Liver (tissue), 9 donors: Measurements from ENCODE around the gene TIMP3. TPM values are rescaled to one million over a fixed set of nuclear protein-coding genes. Genes with fewer than 3 reads are reported as not detected.

ENCODE experiments used
- DNase-seq: peaks from one replicate; pipeline ENCODE4 v3.0.0-alpha.2; 2017; ENCODE audit warnings: low spot score
- H3K27ac ChIP-seq, 2 donors: one replicate each; pipeline ENCODE4 v1.7.0; 2013; ENCODE audit warnings: inconsistent platforms in 2 of 2, low read length in 2 of 2, control low read depth in 1 of 2, low read depth in 1 of 2, mild to moderate bottlenecking in 1 of 2
- H3K27me3 ChIP-seq, 4 donors: one replicate each; pipeline versions ENCODE4 v1.6.1 to v1.7.0; 2013; ENCODE audit warnings: low read length in 3 of 4, inconsistent platforms in 1 of 4, mild to moderate bottlenecking in 1 of 4, moderate library complexity in 1 of 4; ENCODE audit not compliant: control insufficient read depth in 4 of 4, insufficient read depth in 4 of 4
- H3K36me3 ChIP-seq, 4 donors: one replicate each; pipeline versions ENCODE4 v1.6.1 to v1.7.0; 2013; ENCODE audit warnings: low read length in 3 of 4, mild to moderate bottlenecking in 3 of 4, low read depth in 1 of 4, moderate library complexity in 1 of 4; ENCODE audit not compliant: control insufficient read depth in 4 of 4, insufficient read depth in 3 of 4
- H3K4me1 ChIP-seq, 4 donors: one replicate each; pipeline versions ENCODE4 v1.6.1 to v1.7.0; 2013; ENCODE audit warnings: low read length in 3 of 4, mild to moderate bottlenecking in 3 of 4, moderate library complexity in 1 of 4; ENCODE audit not compliant: control insufficient read depth in 4 of 4, insufficient read depth in 4 of 4
- H3K4me3 ChIP-seq, 3 donors: one replicate each; pipeline versions ENCODE4 v1.6.1 to v1.7.0; 2013; ENCODE audit warnings: low read length in 3 of 3, control low read depth in 1 of 3, low read depth in 1 of 3, mild to moderate bottlenecking in 1 of 3
- H3K9ac ChIP-seq, 2 donors: one replicate each; pipeline ENCODE4 v1.7.0; 2013; ENCODE audit warnings: low read length in 2 of 2, mild to moderate bottlenecking in 2 of 2, moderate library complexity in 2 of 2, control low read depth in 1 of 2, low read depth in 1 of 2
- H3K9me3 ChIP-seq, 4 donors: one replicate each; pipeline versions ENCODE4 v1.6.1 to v1.7.0; 2013; ENCODE audit warnings: low read length in 3 of 4; ENCODE audit not compliant: control insufficient read depth in 4 of 4
- EGR1 ChIP-seq, 2 donors: IDR thresholded peaks; 2 replicates each; pipeline ENCODE4 v1.6.1; 2016 to 2018; ENCODE audit warnings: antibody characterized with exemption in 2 of 2, low read depth in 2 of 2
- FOXA2 ChIP-seq: IDR thresholded peaks from 2 replicates; pipeline ENCODE4 v1.6.1; 2016; ENCODE audit warnings: antibody characterized with exemption
- GABPA ChIP-seq, 2 donors: IDR thresholded peaks in 1 of 2; conservative IDR thresholded peaks in 1 of 2; 2 replicates each; pipeline ENCODE4 v1.6.1; 2016; ENCODE audit warnings: antibody characterized with exemption in 2 of 2, mild to moderate bottlenecking in 1 of 2, moderate library complexity in 1 of 2
- HNF4A ChIP-seq, 2 donors: conservative IDR thresholded peaks; 2 replicates each; pipeline ENCODE4 v1.6.1; 2016; ENCODE audit warnings: antibody characterized with exemption in 2 of 2, mild to moderate bottlenecking in 2 of 2
- HNF4G ChIP-seq: IDR thresholded peaks from 2 replicates; pipeline ENCODE4 v1.6.1; 2016; ENCODE audit warnings: antibody characterized with exemption
- JUND ChIP-seq, 2 donors: IDR thresholded peaks; 2 replicates each; pipeline ENCODE4 v1.6.1; 2016; ENCODE audit warnings: antibody characterized with exemption in 2 of 2
- NR2F2 ChIP-seq: IDR thresholded peaks from 2 replicates; pipeline ENCODE4 v1.6.1; 2016; ENCODE audit warnings: antibody characterized with exemption
- RAD21 ChIP-seq, 2 donors: IDR thresholded peaks; 2 replicates each; pipeline ENCODE4 v1.6.1; 2016; ENCODE audit warnings: antibody characterized with exemption in 2 of 2, mild to moderate bottlenecking in 2 of 2
- RXRA ChIP-seq, 2 donors: IDR thresholded peaks; 2 replicates each; pipeline ENCODE4 v1.6.1; 2017 to 2018; ENCODE audit warnings: antibody characterized with exemption in 2 of 2, mild to moderate bottlenecking in 1 of 2
- SP1 ChIP-seq: IDR thresholded peaks from 2 replicates; pipeline ENCODE4 v1.6.1; 2018; ENCODE audit warnings: antibody characterized with exemption, mild to moderate bottlenecking
- TAF1 ChIP-seq: conservative IDR thresholded peaks from 2 replicates; pipeline ENCODE4 v1.6.1; 2016; ENCODE audit warnings: antibody characterized with exemption, mild to moderate bottlenecking
- YY1 ChIP-seq: IDR thresholded peaks from 2 replicates; pipeline ENCODE4 v1.6.1; 2016; ENCODE audit warnings: antibody characterized with exemption, mild to moderate bottlenecking
- WGBS: extraction: QIAGEN DNeasy Blood & Tissue Kit; methylation state at CpG from one replicate; pipeline ENCODE4 v1.1.7; 2013; 5-methylcytosine and 5-hydroxymethylcytosine counted together
- polyA plus RNA-seq, 2 donors: library from polyadenylated mRNA; stranded (reverse) in 1 of 2; unstranded in 1 of 2; fragments of 200-250 nt in 1 of 2; fragments of >200 nt in 1 of 2; fragmentation: Nextera tagmentation in 1 of 2; extraction: Ambion mirVana in 1 of 2; gene quantifications; one replicate each; pipeline versions ENCODE4 v1.2.1 to v1.2.3, GENCODE V29; 2013 to 2015
- total RNA-seq, 2 donors: library from RNA; depleted of rRNA; stranded (reverse); fragments of >200 nt; gene quantifications; one replicate each; pipeline ENCODE4 v1.2.3, GENCODE V29; 2014
- TF ChIP-seq, protein P1 (sequence below): fragments of 150-350 bp; IDR thresholded peaks from 2 replicates; pipeline ENCODE4 v1.5.1; 2017; ENCODE audit warnings: improper control_type of control experiment, low read depth, low read length; ENCODE audit not compliant: missing input control
- TF ChIP-seq, protein P2 (sequence below): IDR thresholded peaks from 2 replicates; pipeline ENCODE4 v1.6.1; 2016; ENCODE audit warnings: antibody characterized with exemption
- TF ChIP-seq, protein P3 (sequence below): IDR thresholded peaks from 2 replicates; pipeline ENCODE4 v1.6.1; 2016; ENCODE audit warnings: antibody characterized with exemption
- TF ChIP-seq, protein P4 (sequence below): IDR thresholded peaks from 2 replicates; pipeline ENCODE4 v1.6.1; 2016; ENCODE audit warnings: antibody characterized with exemption, mild to moderate bottlenecking
- TF ChIP-seq, protein P5 (sequence below): IDR thresholded peaks from 2 replicates; pipeline ENCODE4 v1.6.1; 2016; ENCODE audit warnings: antibody characterized with exemption
- donor health status: healthy.
- donor health status: healthy.
- donor health status: healthy.
- donor health status: healthy.
- donor health status: healthy.

The TIMP3 gene
- total and polyA plus RNA-seq, 4 donors, result 28.0 to 44.0 (median 31.2) TPM

DNA sequence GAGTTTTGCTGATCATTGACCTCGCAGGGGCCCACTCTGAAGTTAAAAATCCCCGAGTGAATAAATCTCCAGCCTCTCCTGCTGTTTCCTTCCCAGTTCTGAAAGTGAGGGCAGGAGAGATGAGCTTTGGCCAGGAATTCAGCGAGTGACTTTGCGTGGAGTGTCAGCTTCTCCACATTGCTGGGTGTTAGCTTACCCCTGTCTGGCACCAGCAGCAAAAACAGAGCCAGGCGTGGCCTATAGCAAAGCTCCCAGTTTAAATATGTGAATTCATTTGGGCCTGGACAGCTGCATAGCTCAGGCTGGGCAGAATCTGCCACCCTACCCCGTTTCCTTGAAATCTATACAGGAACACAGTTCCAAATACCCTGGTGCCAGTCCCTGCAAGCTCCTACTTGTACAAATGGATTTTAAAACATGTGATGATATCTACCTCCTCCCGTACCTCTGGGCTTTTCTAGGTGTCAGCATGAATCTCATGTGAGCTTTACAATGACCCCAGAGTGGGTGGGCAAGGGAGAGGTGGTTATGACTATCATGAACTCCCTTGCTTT, 25.6 kb downstream of the TIMP3 start (continued):
- TF ChIP-seq, protein P1, sequence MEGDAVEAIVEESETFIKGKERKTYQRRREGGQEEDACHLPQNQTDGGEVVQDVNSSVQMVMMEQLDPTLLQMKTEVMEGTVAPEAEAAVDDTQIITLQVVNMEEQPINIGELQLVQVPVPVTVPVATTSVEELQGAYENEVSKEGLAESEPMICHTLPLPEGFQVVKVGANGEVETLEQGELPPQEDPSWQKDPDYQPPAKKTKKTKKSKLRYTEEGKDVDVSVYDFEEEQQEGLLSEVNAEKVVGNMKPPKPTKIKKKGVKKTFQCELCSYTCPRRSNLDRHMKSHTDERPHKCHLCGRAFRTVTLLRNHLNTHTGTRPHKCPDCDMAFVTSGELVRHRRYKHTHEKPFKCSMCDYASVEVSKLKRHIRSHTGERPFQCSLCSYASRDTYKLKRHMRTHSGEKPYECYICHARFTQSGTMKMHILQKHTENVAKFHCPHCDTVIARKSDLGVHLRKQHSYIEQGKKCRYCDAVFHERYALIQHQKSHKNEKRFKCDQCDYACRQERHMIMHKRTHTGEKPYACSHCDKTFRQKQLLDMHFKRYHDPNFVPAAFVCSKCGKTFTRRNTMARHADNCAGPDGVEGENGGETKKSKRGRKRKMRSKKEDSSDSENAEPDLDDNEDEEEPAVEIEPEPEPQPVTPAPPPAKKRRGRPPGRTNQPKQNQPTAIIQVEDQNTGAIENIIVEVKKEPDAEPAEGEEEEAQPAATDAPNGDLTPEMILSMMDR, result no peak
- no peak for TF ChIP-seq HNF4G
- no peak for TF ChIP-seq EGR1 (IDR thresholded peaks at IDR 0.05; ENCODE audit: low read depth in 2 of 2)
- TF ChIP-seq RXRA (IDR thresholded peaks at IDR 0.05), result no peak
- no peak for TF ChIP-seq TAF1

DNA sequence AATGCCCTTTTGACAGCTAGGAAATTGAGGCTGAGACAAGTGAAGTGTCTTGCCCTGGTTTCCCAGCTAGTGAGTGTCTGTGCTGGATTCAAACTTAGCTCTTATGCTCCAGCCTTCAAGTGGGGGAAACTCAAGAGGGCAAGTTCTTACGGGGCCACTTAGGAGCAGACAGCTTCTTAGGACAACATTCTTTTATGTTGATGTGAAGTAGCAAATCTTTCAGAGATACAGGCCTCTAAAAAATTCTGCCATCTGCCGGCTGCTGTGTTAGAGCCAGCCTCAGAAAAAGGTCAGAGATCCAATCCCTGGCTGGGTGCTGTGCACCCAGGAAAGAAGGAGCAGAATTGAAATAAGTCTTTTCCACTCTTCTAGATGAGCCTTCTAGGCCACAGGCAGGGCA, 26.6 kb downstream of the TIMP3 start:
- no peak overlapping the region for H3K27ac ChIP-seq
- no peaks in the 10 kb centered on the region for H3K27me3 ChIP-seq
- no peaks in the 10 kb centered on the region for H3K9me3 ChIP-seq
- no peaks in the 10 kb centered on the region for H3K36me3 ChIP-seq
- DNase-seq, result no peak
- WGBS, result 81% methylated on average over 2 of the region's 2 CpGs
- no peak for TF ChIP-seq SP1
- TF ChIP-seq NR2F2, result no peak
- TF ChIP-seq HNF4G, result no peak
- TF ChIP-seq RXRA (IDR thresholded peaks at IDR 0.05), result no peak
- TF ChIP-seq, protein P2, sequence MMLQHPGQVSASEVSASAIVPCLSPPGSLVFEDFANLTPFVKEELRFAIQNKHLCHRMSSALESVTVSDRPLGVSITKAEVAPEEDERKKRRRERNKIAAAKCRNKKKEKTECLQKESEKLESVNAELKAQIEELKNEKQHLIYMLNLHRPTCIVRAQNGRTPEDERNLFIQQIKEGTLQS, result no peak
- TF ChIP-seq JUND (IDR thresholded peaks at IDR 0.05), result no peak
- no peak for TF ChIP-seq RAD21 (IDR thresholded peaks at IDR 0.05)
- TF ChIP-seq, protein P3, sequence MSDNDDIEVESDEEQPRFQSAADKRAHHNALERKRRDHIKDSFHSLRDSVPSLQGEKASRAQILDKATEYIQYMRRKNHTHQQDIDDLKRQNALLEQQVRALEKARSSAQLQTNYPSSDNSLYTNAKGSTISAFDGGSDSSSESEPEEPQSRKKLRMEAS, result no peak
- no peak for TF ChIP-seq YY1
- no peak for TF ChIP-seq GABPA (IDR thresholded peaks at IDR 0.05 in 1 of 2, conservative IDR thresholded peaks at IDR 0.05 in 1 of 2)
- TF ChIP-seq, protein P4, sequence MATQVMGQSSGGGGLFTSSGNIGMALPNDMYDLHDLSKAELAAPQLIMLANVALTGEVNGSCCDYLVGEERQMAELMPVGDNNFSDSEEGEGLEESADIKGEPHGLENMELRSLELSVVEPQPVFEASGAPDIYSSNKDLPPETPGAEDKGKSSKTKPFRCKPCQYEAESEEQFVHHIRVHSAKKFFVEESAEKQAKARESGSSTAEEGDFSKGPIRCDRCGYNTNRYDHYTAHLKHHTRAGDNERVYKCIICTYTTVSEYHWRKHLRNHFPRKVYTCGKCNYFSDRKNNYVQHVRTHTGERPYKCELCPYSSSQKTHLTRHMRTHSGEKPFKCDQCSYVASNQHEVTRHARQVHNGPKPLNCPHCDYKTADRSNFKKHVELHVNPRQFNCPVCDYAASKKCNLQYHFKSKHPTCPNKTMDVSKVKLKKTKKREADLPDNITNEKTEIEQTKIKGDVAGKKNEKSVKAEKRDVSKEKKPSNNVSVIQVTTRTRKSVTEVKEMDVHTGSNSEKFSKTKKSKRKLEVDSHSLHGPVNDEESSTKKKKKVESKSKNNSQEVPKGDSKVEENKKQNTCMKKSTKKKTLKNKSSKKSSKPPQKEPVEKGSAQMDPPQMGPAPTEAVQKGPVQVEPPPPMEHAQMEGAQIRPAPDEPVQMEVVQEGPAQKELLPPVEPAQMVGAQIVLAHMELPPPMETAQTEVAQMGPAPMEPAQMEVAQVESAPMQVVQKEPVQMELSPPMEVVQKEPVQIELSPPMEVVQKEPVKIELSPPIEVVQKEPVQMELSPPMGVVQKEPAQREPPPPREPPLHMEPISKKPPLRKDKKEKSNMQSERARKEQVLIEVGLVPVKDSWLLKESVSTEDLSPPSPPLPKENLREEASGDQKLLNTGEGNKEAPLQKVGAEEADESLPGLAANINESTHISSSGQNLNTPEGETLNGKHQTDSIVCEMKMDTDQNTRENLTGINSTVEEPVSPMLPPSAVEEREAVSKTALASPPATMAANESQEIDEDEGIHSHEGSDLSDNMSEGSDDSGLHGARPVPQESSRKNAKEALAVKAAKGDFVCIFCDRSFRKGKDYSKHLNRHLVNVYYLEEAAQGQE, result no peak
- TF ChIP-seq EGR1 (IDR thresholded peaks at IDR 0.05; ENCODE audit: low read depth in 2 of 2), result no peak
- no peak for TF ChIP-seq FOXA2
- TF ChIP-seq, protein P1, result no peak
- TF ChIP-seq HNF4A (conservative IDR thresholded peaks at IDR 0.05), result no peak
- TF ChIP-seq, protein P5, sequence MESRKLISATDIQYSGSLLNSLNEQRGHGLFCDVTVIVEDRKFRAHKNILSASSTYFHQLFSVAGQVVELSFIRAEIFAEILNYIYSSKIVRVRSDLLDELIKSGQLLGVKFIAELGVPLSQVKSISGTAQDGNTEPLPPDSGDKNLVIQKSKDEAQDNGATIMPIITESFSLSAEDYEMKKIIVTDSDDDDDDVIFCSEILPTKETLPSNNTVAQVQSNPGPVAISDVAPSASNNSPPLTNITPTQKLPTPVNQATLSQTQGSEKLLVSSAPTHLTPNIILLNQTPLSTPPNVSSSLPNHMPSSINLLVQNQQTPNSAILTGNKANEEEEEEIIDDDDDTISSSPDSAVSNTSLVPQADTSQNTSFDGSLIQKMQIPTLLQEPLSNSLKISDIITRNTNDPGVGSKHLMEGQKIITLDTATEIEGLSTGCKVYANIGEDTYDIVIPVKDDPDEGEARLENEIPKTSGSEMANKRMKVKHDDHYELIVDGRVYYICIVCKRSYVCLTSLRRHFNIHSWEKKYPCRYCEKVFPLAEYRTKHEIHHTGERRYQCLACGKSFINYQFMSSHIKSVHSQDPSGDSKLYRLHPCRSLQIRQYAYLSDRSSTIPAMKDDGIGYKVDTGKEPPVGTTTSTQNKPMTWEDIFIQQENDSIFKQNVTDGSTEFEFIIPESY, result no peak
- H3K4me3 ChIP-seq, result no peak overlapping the region
- H3K4me1 ChIP-seq, result no peaks in the 10 kb centered on the region
- no peak overlapping the region for H3K9ac ChIP-seq
